NCI-H2081 (cell line): ENCODE data around the gene KCNAB1.
A peak's percentile ranks its signal among the peaks of the same experiment; 100 is the strongest.

ENCODE experiments used
- DNase-seq, 2 experiments: peaks; one replicate each; lab custom pipeline; 2025; lab: John Stamatoyannopoulos, UW

The KCNAB1 gene

GRCh38 chr3:156368189-156368588, 247.8 kb downstream of the KCNAB1 start:
- no peak for DNase-seq

GRCh38 chr3:156371701-156372100, 251.3 kb downstream of the KCNAB1 start:
- no peak for DNase-seq

GRCh38 chr3:156373095-156373494, 252.7 kb downstream of the KCNAB1 start:
- no peak for DNase-seq

GRCh38 chr3:156373654-156374053, 253.3 kb downstream of the KCNAB1 start:
- DNase-seq: no peak

- no peak for DNase-seq
Observed at GRCh38 chr3:156376199-156376598, 255.8 kb downstream of the KCNAB1 start.

GRCh38 chr3:156377266-156377665, 256.9 kb downstream of the KCNAB1 start:
- no peak for DNase-seq

GRCh38 chr3:156377718-156378117, 257.3 kb downstream of the KCNAB1 start:
- DNase-seq: no peak

- DNase-seq: no peak
Observed at GRCh38 chr3:156378871-156379270, 258.5 kb downstream of the KCNAB1 start.

- DNase-seq: no peak
Observed at GRCh38 chr3:156379327-156379726, 258.9 kb downstream of the KCNAB1 start.

- no peak for DNase-seq
Observed at GRCh38 chr3:156381253-156381652, 260.9 kb downstream of the KCNAB1 start.

GRCh38 chr3:156382458-156383346, 262.3 kb downstream of the KCNAB1 start:
- peak; percentile 41 to 59 for DNase-seq

- no peak for DNase-seq
Observed at GRCh38 chr3:156383441-156384025, 263.2 kb downstream of the KCNAB1 start.

- DNase-seq: no peak
Observed at GRCh38 chr3:156388497-156389448, 268.4 kb downstream of the KCNAB1 start.

GRCh38 chr3:156389449-156389950, 269.1 kb downstream of the KCNAB1 start:
- peak; percentile 19 to 59 for DNase-seq

- DNase-seq: no peak
Observed at GRCh38 chr3:156390846-156391245, 270.5 kb downstream of the KCNAB1 start.

GRCh38 chr3:156395961-156396710, 275.8 kb downstream of the KCNAB1 start:
- no peak for DNase-seq

- DNase-seq: no peak
Observed at GRCh38 chr3:156396851-156397250, 276.5 kb downstream of the KCNAB1 start.

GRCh38 chr3:156397534-156397933, 277.2 kb downstream of the KCNAB1 start:
- no peak for DNase-seq

- DNase-seq: no peak
Observed at GRCh38 chr3:156400062-156400461, 279.7 kb downstream of the KCNAB1 start.

- no peak for DNase-seq
Observed at GRCh38 chr3:156400735-156401134, 280.4 kb downstream of the KCNAB1 start.

- DNase-seq: no peak
Observed at GRCh38 chr3:156404217-156404616, 283.8 kb downstream of the KCNAB1 start.
